Effector memory CD4-positive, alpha-beta T cell (primary cell): ENCODE data around the gene KIF24.
"Not testable (repeated sequence)": the region's sequence is repeated elsewhere in the genome, so short reads cannot be mapped to it uniquely, and the experiment has no call there.

Experiments
- DNase-seq, 3 donors: peaks; one replicate each; pipeline ENCODE4 v3.0.0-alpha.2; 2020
- H3K27ac ChIP-seq: 2 replicates; pipeline ENCODE4 v1.7.0; 2013; ENCODE audit warnings: mild to moderate bottlenecking, low read length, moderate library complexity; ENCODE audit not compliant: insufficient read depth, poor library complexity, severe bottlenecking
- H3K27me3 ChIP-seq: replicated peaks from 2 replicates; pipeline ENCODE4 v1.7.0; 2013; ENCODE audit warnings: mild to moderate bottlenecking, low read length; ENCODE audit not compliant: insufficient read depth, control insufficient read depth, poor library complexity, severe bottlenecking
- H3K36me3 ChIP-seq: 2 replicates; pipeline ENCODE4 v1.7.0; 2013; ENCODE audit warnings: mild to moderate bottlenecking, low read length, moderate library complexity; ENCODE audit not compliant: control insufficient read depth, insufficient read depth
- H3K4me1 ChIP-seq: 2 replicates; pipeline ENCODE4 v1.7.0; 2013; ENCODE audit warnings: low read length, mild to moderate bottlenecking; ENCODE audit not compliant: control insufficient read depth, insufficient read depth, poor library complexity, severe bottlenecking
- H3K4me3 ChIP-seq: 2 replicates; pipeline ENCODE4 v1.7.0; 2013; ENCODE audit warnings: low read length, low read depth, mild to moderate bottlenecking; ENCODE audit not compliant: insufficient read depth, poor library complexity, severe bottlenecking
- H3K9me3 ChIP-seq: 2 replicates; pipeline ENCODE4 v1.7.0; 2013; ENCODE audit warnings: mild to moderate bottlenecking, low read length, moderate library complexity; ENCODE audit not compliant: control insufficient read depth

Gene KIF24

GRCh38 chr9:34338665-34339385 is 9.8 kb upstream of the KIF24 start:
- H3K27me3 ChIP-seq, result no peaks in the 10 kb centered on the region
- DNase-seq, result no peak
- no peaks in the 10 kb centered on the region for H3K4me1 ChIP-seq
- H3K27ac ChIP-seq, result no peak overlapping the region
- H3K4me3 ChIP-seq, result no peak overlapping the region
- H3K36me3 ChIP-seq, result peaks cover 42% of the 10 kb centered on the region
- no peaks in the 10 kb centered on the region for H3K9me3 ChIP-seq

- H3K4me3 ChIP-seq, H3K27ac ChIP-seq, H3K9me3 ChIP-seq, H3K4me1 ChIP-seq, H3K27me3 ChIP-seq, DNase-seq: not testable (repeated sequence)
- H3K36me3 ChIP-seq, result peaks cover 39% of the 10 kb centered on the region
These were observed 9.0 kb upstream of the KIF24 start for GRCh38 chr9:34338079-34338478.

GRCh38 chr9:34337403-34337802 is 8.3 kb upstream of the KIF24 start:
- Histone ChIP-seq H3K27me3 (no peaks in the 10 kb centered on the region), H3K4me1 (no peaks in the 10 kb centered on the region), H3K27ac (no peak overlapping the region), H3K4me3 (no peak overlapping the region), H3K36me3 (peaks cover 35% of the 10 kb centered on the region), H3K9me3 (no peaks in the 10 kb centered on the region)
- DNase-seq, result no peak

DNA sequence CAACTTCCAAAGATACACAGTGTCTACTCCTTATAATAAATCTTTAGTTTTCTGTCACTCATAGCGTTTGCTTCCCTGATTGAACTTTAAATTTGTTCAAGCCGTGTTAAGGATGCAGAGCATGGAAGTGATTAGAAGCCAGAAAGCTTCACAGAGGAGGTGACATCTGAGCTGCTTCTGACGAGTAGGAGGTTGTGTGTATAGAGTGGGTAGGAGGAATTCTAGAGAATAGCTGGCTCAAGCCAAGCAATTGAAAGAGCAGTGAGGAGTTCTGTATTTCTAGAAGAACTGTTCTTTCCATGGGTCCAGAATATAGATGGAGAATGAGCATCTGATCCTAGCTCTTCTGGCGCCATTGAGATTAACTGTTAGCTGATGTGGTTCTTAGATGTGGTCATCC is 6.3 kb upstream of the KIF24 start:
- Histone ChIP-seq H3K4me3 (no peak overlapping the region), H3K4me1 (no peaks in the 10 kb centered on the region), H3K27me3 (no peaks in the 10 kb centered on the region), H3K27ac (no peak overlapping the region), H3K36me3 (peaks cover 19% of the 10 kb centered on the region), H3K9me3 (no peaks in the 10 kb centered on the region)
- no peak for DNase-seq

DNA sequence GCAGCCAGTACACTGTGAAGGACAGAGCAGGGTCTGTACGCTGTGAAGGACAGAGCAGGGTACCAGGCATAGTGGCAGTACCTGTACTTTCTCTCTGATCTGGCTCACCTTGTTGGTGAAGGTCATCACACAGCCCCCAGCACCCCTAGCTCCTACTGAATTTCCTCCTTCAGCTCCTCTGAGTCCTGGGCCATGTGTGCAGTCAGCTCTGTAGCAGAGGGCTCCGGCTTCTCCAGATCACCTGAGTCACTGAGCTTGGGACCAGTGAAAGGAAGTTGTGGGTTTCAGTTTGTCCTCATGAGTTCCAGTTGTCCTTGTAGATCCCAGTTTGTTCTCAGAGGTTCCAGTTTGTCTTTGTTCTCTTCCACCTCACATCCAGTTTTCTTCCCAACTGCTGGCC is 5.8 kb upstream of the KIF24 start:
- DNase-seq, result no peak
- Histone ChIP-seq H3K27ac (no peak overlapping the region), H3K9me3 (no peaks in the 10 kb centered on the region), H3K4me1 (no peaks in the 10 kb centered on the region), H3K36me3 (peaks cover 15% of the 10 kb centered on the region), H3K27me3 (no peaks in the 10 kb centered on the region), H3K4me3 (no peak overlapping the region)

GRCh38 chr9:34334337-34334824 is 5.3 kb upstream of the KIF24 start:
- H3K27ac ChIP-seq, result no peak overlapping the region
- H3K27me3 ChIP-seq, result no peaks in the 10 kb centered on the region
- DNase-seq, result no peak
- H3K9me3 ChIP-seq, result no peaks in the 10 kb centered on the region
- no peaks in the 10 kb centered on the region for H3K4me1 ChIP-seq
- peaks cover 10% of the 10 kb centered on the region for H3K36me3 ChIP-seq
- no peak overlapping the region for H3K4me3 ChIP-seq

DNA sequence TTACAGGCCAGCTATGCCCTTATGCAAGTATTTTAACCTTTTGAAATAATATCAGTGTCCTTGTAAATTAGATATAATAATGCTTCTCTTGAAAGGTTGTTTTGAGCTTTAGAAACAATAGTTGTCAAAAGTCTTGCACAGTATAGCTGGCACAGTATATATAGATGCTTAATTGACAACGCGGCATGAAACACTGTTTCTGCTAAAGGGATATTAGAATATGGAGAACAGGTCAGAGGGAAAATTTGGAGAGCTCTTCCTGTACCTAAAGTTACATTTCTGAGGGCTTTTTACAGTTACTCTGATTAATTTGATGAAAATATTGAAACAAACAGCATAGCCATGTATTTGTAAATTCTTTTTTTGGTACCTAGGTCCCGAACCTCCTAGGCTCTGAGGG is 4.8 kb upstream of the KIF24 start:
- H3K27ac ChIP-seq, result no peak overlapping the region

DNA sequence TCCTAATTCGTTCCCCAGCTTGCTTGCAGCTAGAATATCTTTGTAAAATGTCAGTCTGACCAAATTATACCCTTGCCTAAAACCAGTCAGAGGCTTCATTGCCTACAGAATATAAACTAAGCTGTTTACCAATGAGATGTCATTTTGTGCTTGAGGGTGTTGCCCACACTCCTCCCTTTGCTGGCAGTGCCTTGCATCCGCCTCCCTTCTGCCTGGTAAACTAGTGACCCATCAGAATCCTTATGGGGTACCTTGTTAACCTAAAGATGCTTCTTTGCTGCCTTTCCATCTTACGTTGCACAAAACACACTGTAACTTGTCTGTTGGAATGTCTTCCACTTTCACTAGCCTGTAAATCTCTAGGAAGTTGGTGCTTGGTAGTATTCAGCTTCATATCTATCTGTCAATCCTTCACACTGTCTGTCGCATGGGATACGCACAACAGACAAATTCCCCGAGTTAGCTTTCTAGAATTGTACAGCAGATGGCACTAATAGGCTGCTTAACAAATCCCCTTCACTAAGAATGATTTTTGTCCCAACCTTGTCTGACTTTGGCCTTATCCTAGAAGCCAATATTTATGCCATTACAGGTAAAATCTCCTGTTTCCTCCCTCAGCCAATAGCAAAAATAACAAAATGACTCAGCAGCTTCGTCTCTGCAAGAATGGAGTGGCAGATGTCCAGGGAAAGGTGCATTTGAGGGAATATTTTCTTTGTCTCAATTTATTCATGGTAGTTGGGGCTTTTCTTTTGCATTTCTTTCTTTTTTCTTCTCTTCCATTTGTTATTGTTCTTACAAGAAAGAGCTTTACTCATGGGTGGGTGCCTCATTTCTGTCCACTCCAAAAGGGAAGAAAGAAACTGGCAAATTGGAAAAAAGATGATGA is 3.3 kb upstream of the KIF24 start:
- no peak overlapping the region for H3K27ac ChIP-seq
- no peak for DNase-seq
- no peaks in the 10 kb centered on the region for H3K4me1 ChIP-seq
- no peaks in the 10 kb centered on the region for H3K36me3 ChIP-seq
- H3K9me3 ChIP-seq, result no peaks in the 10 kb centered on the region
- no peaks in the 10 kb centered on the region for H3K27me3 ChIP-seq
- no peak overlapping the region for H3K4me3 ChIP-seq

More for the DNA sequence above, 4.8 kb upstream of the KIF24 start:
- Histone ChIP-seq H3K27me3 (no peaks in the 10 kb centered on the region), H3K36me3 (peaks cover 6% of the 10 kb centered on the region), H3K9me3 (no peaks in the 10 kb centered on the region), H3K4me3 (no peak overlapping the region), H3K4me1 (no peaks in the 10 kb centered on the region)
- DNase-seq, result no peak

GRCh38 chr9:34331196-34331595 is 2.1 kb upstream of the KIF24 start:
- no peak overlapping the region for H3K27ac ChIP-seq
- no peak overlapping the region for H3K4me3 ChIP-seq
- no peaks in the 10 kb centered on the region for H3K9me3 ChIP-seq
- DNase-seq, result no peak
- H3K36me3 ChIP-seq, result no peaks in the 10 kb centered on the region
- H3K27me3 ChIP-seq, result no peaks in the 10 kb centered on the region
- H3K4me1 ChIP-seq, result no peaks in the 10 kb centered on the region

- DNase-seq, result no peak
- H3K4me1 ChIP-seq, result no peaks in the 10 kb centered on the region
- H3K9me3 ChIP-seq, result no peaks in the 10 kb centered on the region
- H3K36me3 ChIP-seq, result no peaks in the 10 kb centered on the region
- H3K27me3 ChIP-seq, result no peaks in the 10 kb centered on the region
- peak overlapping the region; percentile 75 for H3K4me3 ChIP-seq
- H3K27ac ChIP-seq, result peak overlapping the region; percentile 72
These were observed 525 bp downstream of the KIF24 start for GRCh38 chr9:34328500-34328986.
